Stimulated activated CD8-positive, alpha-beta memory T cell treated with anti-CD3 and anti-CD28 coated beads, Interleukin-12 subunit alpha, Interleukin-12 subunit beta, amount 100 ng/mL, for 24 hours (primary cell): ENCODE results near the gene ZBTB38.

Experiments used
- DNase-seq: peaks from one replicate; pipeline ENCODE4 v3.0.0-alpha.2; 2020; ENCODE audit errors: extremely low read depth

The ZBTB38 gene

GRCh38 chr3:141367038-141367730 is 1.1 kb upstream of the ZBTB38 start:
- no peak for DNase-seq

- DNase-seq = no peak
These were observed 856 bp downstream of the ZBTB38 start for GRCh38 chr3:141368925-141369794.

GRCh38 chr3:141370065-141370533 is 1.8 kb downstream of the ZBTB38 start:
- peak; percentile 21 for DNase-seq

- DNase-seq = no peak
These were observed 3.6 kb downstream of the ZBTB38 start for GRCh38 chr3:141371882-141372281.

- DNase-seq = no peak
These were observed 4.4 kb downstream of the ZBTB38 start for GRCh38 chr3:141372656-141373055.

GRCh38 chr3:141373232-141373631 is 4.9 kb downstream of the ZBTB38 start:
- DNase-seq = no peak

- DNase-seq = no peak
These were observed 5.6 kb downstream of the ZBTB38 start for GRCh38 chr3:141373768-141374526.

GRCh38 chr3:141375381-141376301 is 7.3 kb downstream of the ZBTB38 start:
- DNase-seq = no peak

- DNase-seq = no peak
These were observed 9.1 kb downstream of the ZBTB38 start for GRCh38 chr3:141377377-141377776.

- DNase-seq = no peak
These were observed 10.3 kb downstream of the ZBTB38 start for GRCh38 chr3:141378556-141378955.

GRCh38 chr3:141379250-141379966 is 11.1 kb downstream of the ZBTB38 start:
- DNase-seq = no peak

GRCh38 chr3:141380279-141380678 is 12.0 kb downstream of the ZBTB38 start:
- DNase-seq = no peak

- no peak for DNase-seq
These were observed 12.7 kb downstream of the ZBTB38 start for GRCh38 chr3:141380987-141381386.

GRCh38 chr3:141382571-141382970 is 14.3 kb downstream of the ZBTB38 start:
- no peak for DNase-seq

- DNase-seq = no peak
These were observed 15.3 kb downstream of the ZBTB38 start for GRCh38 chr3:141383555-141384129.

- DNase-seq = no peak
These were observed 15.9 kb downstream of the ZBTB38 start for GRCh38 chr3:141384157-141384556.

- DNase-seq = no peak
These were observed 16.3 kb downstream of the ZBTB38 start for GRCh38 chr3:141384575-141384974.

GRCh38 chr3:141385406-141386125 is 17.3 kb downstream of the ZBTB38 start:
- DNase-seq = no peak

GRCh38 chr3:141386126-141386488 is 17.8 kb downstream of the ZBTB38 start:
- DNase-seq = no peak
